NB4 (cell line): Measurements from ENCODE around the gene EEF1AKMT1.

Source experiments
- MYC ChIP-seq: IDR thresholded peaks from 2 replicates; pipeline ENCODE4 v1.6.1; 2011; ENCODE audit warnings: low read depth, low read length
- POLR2A ChIP-seq: IDR thresholded peaks from 2 replicates; pipeline ENCODE4 v1.6.1; 2011; ENCODE audit warnings: mild to moderate bottlenecking; ENCODE audit not compliant: insufficient read length; ENCODE audit errors: extremely low read depth

DNA sequence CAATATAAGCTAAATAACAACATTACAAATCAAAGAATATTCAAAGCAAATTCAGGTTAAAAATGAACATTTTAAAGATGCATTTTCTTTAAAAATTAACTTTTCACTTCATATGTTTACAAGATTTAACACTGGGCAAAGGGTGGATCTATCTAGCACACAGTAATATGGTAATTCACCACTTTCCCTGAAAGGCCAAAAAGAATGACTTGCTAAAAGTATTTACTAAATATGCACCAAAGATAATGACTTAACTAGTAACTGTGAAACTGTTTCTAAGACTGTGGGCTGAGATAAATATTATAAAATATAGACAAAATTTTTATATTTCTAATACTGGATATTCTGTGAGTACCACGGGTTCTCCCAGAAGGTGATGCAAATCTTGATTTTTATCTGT lies 4.5 kb upstream of the EEF1AKMT1 start:
- TF ChIP-seq POLR2A (no peak), MYC (no peak)
